HG02973 (cell line): ENCODE results near the gene DCP2.

Experiments used
- ATAC-seq: cut with Tn5 transposase; IDR thresholded peaks from one replicate; pipeline ENCODE4 v1.9.1; 2021; ENCODE audit warnings: moderate library complexity; ENCODE audit not compliant: unreplicated experiment

The DCP2 gene

DNA sequence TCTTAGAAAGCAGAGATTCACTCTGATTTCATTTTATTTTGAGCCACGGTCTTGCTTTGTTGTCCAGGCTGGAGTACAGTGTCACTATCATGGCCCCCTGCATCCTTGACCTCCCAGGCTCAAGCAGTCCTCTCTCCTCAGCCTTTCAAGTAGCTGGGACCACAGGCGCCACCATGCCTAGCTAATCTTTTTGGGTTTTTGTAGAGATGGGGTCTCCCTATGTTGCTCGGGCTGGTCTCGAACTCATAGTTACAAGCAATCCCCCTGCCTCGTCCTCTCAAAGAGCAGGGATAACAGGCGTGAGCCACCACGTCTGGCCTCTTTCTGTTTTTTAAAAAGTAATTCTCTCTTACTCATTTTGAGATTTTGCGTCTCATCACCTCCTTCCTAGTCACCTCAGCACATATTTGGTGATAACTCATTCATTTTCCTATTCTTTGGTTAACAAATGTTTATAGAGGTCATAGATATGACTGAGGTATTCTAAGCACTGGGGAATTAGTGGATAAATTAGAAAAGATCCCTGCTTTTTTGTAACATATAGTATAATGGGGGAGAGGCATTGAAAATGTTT lies 10.8 kb upstream of the DCP2 start:
- ATAC-seq: no peak

DNA sequence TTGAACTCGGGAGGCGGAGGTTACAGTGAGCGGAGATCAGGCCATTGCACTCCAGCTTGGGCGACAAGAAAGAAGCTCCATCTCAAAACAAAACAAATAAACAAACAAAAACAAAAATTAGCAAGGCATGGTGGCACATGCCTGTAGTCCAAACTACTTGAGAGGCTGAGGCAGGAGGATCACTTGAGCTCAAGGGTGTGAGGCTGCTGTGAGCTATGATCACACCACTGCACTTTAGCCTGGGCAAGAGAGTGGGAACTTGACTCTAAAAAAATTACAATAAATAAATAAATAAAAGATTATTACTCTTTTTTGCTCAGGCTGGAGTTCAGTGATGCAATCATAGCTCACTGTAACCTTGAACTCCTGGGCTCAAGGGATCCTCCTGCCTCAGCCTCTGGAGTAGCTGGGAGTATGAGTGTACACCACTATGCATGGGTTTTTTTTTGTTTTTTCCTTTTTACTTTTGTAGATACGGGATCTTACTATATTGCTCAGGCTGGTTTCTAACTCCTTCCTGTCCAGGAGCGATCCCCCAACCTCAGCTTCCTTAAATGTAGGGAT lies 9.0 kb upstream of the DCP2 start:
- ATAC-seq: no peak

DNA sequence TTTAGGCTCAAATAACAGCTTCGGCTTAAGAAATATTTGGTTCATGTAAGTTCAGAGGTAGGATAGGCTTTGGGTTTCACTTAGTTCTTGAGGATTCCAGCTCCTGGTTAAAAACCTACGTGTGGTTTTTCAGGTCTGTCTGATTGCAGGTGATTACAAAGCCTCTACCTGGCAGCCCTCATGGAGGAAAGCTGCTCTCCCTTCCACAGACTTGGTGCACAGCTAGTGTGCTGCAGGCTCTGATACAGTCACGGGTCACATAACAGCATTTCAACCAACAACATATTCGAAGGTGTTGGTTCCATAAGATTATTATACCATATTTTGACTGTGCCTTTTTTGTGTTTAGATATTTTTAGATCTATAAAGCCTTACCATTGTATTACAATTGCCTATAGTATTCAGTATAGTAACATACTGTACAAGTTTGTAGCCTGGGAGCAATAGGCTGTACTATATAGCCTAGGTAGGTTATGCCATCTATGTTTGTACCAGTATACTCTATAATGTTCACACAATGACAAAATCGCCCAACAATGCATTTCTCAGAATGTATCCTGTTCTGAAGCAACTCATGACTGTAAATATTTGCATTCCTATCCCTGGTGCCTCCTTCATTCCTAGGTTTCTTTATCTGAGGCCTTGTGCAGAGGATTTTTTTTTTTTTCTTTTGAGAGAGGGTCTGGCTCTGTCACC lies 8.0 kb upstream of the DCP2 start:
- no peak for ATAC-seq

DNA sequence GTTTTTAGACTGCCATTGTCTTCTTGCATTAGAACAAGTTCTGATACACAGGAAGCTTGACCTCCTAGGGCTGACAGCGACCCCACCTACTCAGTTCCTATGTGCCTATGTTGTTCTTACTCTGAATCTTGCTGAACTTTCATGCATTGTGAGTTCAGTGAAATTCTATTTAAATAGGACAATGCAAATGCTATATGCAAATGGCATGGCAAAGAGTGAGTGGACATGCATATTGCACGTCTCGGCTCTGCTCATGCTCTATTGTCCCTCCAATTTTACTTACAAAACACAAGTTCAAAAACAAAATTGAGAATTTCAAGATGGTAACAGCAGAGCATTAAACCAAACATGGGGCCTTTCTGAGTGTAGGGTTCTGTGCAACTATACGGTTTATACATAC lies 5.3 kb upstream of the DCP2 start:
- ATAC-seq: no peak

DNA sequence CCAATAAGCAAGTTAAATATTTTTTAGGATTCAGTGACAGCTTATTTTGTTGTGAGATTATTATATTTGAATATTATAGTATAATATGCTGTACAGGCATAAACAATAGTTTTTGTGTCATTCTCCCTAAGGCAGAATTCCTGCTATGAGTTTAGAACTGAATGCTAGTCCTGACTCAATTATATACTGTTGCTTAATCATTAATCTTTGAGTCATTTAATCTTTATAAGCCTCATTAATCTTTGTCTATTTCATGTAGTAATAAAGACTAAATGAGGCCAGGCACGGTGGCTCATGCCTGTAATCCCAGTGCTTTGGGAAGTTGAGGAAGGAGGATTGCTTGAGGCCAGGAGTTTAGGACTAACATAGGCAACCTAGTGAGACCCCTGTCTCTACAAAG lies 3.6 kb upstream of the DCP2 start:
- no peak for ATAC-seq

DNA sequence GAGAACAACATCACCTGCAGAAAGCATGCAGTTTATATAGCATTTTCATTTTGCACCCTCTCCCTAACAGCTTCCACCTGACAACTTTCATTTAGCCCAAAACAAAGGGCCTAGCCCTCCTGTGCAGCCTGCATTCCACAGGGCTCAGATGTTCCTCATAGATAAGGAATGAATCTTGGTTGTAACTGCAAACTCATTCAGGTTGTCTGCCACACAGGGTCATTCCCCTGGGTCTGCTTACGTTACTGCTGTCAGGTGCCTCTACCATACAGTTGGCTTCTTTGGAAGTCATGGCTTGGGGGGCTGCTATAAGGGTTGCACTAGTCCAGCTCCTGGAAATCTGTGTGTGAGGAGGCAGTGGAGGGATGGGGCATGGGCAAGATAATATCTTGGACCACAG lies 2.7 kb upstream of the DCP2 start:
- no peak for ATAC-seq

DNA sequence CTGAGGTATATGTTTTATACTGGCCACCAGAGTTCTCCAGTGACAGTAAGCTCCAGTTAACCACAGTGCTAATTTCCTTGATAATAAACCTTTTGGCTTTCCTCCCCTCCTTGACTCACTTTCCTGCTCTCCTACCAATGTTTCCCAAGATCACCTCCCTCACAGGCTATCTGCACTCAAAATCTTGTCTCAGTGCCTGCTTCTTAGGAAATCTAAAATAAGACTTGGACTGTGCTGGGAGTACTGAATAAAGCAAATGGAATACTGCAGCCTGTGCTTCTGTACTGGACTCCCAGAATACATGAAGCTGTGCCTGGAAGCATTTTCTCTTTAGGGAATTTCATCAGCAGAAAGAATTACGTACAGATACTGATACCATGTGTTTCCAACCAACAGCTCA lies 1.7 kb upstream of the DCP2 start:
- ATAC-seq: no peak

DNA sequence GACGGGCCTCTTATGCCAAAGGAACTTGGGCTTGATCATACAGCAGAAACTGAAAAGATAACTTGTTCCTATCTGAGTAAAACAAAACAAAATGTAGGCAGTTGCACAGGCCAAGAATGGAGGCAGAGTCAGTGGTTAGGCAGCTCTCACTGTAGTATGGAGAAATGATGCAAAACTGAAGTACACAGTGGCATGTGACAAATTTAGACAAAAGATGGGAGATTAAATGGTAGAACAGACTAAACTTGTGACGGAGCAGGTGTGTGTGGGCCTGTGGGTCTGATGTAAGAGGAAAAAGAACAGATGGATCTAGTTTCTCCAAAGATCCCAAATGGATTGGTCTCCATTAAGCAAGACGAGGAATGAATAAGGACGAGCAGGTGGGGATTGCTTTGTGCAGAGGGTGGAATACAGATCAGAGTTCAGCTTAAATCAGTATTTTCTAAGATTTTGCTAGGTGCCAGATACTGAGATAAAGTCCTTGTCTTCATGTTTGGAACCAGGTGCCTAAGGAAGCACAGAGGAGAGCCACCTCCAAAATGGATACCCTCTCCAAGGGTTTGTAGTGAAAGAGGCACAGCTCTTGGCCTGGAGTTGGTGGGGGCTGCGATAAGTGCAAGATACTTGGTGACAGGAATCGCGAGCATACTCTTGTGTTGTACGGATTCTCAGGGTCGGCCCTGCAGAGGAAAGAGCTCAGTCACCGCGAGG lies 722 bp upstream of the DCP2 start:
- peak; percentile 19 for ATAC-seq

DNA sequence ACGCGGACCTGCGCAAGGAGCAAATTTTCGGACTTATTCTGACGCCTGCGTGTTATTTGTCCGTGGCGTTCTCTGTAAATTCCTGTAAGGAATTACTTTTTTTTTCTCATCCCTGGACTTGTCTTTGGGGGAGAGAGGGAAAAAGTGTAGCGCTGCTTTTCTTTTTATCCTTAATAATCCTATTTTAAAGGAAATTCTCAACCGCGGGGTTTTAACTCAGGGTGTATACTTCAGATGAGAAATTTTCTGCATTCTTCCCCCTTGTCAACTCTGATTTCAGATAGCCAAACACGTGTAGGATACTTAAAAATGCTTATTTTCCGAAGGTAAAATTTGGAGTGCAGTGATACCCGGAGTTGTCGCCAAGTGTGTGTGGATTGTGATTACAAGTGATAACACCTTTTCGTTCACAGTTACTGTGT lies 853 bp downstream of the DCP2 start:
- ATAC-seq: no peak

DNA sequence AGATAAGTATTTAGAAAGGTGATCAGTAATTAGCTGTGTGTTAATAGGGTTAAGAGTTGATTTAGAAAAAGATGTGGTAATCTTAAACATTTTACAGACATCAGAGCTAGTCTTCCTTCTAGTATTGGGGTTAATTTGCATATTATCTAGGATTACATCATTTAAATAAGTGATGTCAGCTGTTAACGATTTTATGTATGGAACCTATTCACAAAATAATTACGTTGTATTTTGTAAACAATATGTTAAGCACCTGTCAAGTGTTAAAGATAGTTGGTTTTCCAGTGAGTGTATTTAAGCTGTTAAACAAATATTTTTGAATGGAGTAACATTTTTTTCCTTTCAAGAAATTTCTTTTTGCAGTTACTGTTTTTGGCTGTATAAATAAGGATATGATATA lies 2.2 kb downstream of the DCP2 start:
- no peak for ATAC-seq

DNA sequence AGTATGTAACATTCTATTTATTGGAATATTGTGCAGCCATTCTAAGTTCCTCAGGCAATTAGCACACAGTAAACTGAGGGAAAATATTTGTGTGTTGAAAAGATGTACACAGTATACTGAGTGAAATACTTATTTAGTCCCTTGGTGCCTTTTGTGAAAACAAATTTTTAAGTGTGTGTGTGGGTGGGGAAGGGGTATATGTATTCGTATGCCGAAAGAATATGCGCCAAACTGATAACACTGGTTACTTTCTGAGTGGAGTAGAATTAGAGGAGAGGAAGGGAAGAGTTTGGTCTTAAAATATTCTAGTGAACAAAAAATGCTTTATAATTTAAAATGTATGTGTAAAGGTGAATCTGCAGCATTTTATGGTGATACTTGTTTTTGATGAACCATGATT lies 3.1 kb downstream of the DCP2 start:
- no peak for ATAC-seq

DNA sequence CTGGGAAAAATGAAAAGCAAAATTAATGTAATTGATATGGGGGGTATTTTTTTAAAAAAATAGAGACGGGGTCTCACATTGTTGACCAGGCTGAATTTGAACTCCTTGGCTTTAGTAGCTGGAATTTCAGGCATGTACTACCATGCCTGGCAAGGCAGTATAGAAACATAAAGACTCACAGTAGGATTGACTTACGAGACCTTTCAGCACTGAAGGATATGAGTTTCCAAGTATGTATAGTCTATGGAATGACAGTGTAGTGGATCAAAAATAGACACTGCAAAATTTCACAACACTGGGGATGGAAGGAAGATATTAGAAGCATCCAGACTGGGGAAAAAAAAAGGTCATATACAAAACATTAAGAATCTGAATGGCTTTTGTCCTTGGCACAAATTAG lies 6.8 kb downstream of the DCP2 start:
- ATAC-seq: no peak

DNA sequence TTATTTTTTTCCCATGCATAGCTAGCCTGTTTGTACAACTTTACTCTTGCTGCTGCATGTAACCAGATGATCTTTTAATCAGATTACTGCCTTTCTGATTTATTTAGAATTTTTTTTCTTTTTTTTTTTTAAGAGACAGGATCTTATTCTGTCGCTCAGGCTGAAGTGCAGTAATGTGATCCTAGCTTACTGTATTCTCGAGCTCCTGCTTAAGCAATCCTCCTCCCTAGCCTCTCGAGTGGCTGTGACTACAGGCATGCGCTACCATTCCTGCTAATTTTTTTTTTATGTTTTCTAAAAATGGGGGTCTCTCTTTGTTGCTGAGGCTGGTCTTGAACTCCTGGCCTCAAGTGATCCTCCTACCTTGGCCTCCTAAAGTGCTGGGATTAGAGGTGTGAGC lies 9.6 kb downstream of the DCP2 start:
- ATAC-seq: no peak

DNA sequence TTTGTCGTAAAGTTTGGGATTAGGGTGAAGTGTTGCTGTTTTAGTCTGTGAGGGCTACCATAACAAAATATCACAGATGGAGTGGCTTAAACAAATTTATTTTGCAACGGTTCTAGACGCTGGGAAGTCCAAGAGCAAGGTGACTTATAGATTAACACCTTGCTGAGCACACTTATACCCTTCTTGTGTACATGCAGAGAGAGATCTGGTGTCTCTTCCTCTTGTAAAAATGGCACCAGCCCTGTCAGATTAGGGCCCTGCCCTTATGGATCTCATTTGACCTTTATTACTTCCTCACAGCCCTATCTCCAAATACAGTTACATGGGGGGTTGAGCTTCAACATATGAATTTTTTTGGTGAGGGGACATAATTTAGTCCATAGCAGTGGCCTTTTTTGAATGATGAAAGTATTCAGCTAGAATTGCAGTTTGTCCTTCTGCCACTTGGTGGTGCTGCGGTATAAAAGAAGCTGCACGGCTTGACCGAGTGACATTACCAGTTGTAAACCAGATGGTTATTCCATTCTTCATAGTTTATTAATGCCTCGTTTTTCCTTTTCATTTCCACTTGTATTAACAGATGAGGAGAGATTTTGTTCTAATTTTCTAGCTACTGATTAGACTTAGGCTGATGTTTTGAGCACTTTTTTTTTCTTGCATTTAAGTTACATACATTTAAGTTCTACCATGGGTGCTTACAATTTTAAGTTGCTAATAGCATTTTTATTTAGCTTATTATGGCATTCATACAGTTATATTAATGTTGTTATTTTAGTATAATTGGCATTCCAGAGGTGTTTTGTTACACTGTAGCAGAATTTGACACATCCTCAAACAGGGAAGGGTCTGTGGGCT lies 19.4 kb downstream of the DCP2 start:
- peak; percentile 82 for ATAC-seq

DNA sequence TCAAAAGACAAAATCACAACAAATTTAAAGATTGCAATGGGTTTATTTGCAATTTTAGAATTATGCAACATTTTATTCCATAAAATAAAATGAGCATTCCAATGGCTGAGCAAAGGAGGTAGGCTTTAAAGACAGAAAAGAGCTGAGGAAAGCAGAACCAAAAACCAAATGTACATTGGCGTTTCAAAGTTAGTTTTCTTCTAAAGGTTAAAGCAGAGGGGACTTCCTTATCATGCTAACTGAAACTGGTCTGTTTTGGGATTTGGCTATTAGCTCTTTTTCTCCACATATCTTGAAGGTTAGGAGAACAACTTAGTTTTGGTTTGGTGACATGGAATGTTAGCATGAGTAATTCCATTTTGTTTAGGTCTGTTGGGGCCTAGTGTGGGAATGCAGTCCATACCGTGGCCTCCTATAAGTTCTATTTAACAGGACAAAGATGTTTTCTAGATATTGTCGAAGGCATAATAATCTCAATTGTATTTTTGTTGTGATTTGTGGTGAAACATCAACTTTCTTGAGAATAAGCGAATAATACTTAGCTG lies 20.3 kb downstream of the DCP2 start:
- no peak for ATAC-seq

DNA sequence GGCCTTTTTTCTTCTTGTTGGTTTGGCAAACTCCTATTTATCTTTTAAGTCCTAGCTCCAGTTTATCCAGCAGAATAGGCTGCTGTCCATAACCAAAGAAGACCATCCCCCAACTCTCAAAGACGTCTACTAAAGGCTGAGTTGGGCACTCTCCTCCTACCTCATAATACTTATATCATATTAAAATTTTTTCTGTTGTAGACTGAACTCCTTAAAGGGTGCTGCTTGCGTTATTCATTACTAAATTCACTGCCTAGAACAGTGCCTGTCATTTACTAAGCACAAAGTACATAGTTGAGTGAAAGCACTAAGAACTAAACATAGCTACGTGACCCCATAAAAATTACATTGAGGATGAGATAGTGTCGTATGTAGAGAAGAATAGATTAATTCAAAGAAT lies 21.7 kb downstream of the DCP2 start:
- no peak for ATAC-seq

DNA sequence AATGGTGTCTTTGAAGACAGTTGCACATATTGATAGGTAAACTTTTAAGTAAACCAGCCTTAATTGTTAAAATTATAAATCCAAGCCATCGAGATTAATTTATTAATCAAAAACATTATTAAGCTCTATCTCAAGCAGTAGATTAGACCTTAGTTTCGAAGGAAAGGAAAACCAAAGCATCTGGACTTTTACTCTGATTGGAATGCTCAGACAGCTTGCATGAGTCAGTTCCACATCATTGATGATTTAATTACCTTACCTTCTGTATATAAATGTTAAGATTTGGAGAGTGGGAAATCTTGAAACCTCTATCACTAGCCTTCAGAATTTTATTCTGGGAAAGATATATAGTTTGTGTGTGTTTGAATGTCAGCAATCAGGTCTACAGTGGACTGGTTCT lies 23.9 kb downstream of the DCP2 start:
- no peak for ATAC-seq

DNA sequence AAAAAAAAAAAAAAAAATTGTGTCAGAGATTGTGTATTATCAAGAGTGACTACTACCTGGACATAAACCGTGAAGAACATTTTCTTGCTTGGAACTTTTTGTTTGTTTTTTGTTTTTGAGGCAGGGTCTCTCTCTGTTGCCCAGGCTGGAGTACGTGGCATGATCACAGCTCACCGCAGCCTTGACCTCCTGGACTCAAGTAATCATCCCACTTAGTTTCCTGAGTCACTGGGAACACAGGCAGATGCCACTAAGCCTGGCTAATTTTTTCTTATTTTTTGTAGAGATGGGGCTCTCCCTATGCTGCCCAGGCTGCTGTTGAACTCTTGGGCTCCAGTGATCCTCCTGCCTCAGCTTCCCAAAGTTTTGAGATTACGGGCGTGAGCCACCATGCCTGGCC lies 25.8 kb downstream of the DCP2 start:
- ATAC-seq: no peak

DNA sequence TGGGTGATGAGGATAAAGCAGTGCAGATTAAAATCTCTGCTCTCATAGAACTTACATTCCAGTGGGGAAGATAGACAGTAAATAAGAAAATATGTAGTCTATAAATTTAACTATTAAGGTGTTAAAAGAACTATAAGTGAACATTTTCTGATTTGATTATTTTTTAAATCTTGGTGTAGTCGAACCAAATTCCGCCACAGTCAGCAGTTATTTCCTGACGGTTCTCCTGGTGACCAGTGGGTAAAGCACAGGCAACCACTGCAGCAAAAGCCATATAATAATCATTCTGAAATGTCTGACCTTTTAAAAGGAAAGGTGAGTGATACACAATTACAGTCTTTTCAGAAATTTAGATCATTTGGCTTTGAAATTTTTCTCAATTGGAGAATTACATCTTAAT lies 27.2 kb downstream of the DCP2 start:
- no peak for ATAC-seq

DNA sequence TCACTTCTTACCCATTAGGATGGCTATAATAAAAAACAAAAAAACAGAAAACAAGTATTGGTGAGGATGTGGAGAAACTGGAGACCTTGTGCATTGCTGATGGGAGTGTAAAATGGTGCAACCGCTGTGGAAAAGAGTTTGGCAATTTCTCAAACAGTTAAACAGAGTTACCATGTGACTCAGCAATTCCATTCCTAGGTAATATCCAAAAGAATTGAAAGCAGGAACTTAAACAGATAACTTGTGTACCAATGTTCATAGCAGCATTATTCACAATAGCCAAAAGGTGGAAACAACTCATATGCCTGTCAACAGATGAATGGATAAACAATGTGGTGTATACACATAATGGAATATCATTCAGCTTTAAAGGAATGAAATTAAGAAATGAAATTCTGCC lies 28.9 kb downstream of the DCP2 start:
- ATAC-seq: no peak
